Stomach (tissue), 4 donors: ENCODE data around the gene RCE1.

Source experiments
- CTCF ChIP-seq, 7 experiments: fragments of 450-650 bp in 4 of 7; fragments of 200-600 bp in 3 of 7; sonication (generic) in 3 of 7; IDR thresholded peaks; one replicate each; pipeline ENCODE4 v1.5.1; 2016 to 2019; ENCODE audit warnings: antibody characterized with exemption in 7 of 7, control low read depth in 2 of 7, mild to moderate bottlenecking in 1 of 7
- EP300 ChIP-seq: sonication (generic); formaldehyde crosslinking; IDR thresholded peaks from one replicate; pipeline ENCODE4 v1.6.1; 2017; ENCODE audit warnings: antibody characterized with exemption
- POLR2A ChIP-seq, 4 donors: fragments of 450-650 bp; IDR thresholded peaks; one replicate each; pipeline ENCODE4 v1.6.1; 2016; ENCODE audit warnings: antibody characterized with exemption in 4 of 4, control low read depth in 2 of 4, mild to moderate bottlenecking in 1 of 4, moderate library complexity in 1 of 4
- POLR2AphosphoS5 ChIP-seq, 3 donors: sonication (generic); formaldehyde crosslinking; IDR thresholded peaks; one replicate each; pipeline ENCODE4 v1.6.1; 2016; ENCODE audit warnings: antibody characterized with exemption in 3 of 3

DNA sequence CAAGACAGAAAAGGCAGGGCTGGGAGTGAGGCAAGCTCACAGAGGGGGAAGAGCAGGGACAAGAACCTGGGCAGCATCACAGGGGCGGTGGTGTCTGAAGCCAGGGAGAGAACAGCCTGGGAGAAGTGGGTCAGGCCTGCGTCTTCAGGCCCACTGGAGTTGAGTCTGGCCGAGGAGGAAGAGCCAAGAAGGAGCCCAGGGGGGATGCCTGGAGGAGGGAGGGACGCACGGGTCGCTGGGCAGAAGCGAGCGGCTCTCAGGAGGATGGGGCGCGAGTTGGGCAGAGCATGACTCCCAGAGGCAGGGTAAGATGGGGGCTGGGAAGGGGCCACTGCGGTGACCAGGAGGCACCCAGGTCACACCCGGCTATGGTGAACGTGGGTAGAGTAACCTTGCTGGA lies 32.1 kb downstream of the RCE1 start:
- TF ChIP-seq POLR2AphosphoS5 (IDR thresholded peaks at IDR 0.05): no peak
- no peak for TF ChIP-seq CTCF (IDR thresholded peaks at IDR 0.05)
- TF ChIP-seq POLR2A (IDR thresholded peaks at IDR 0.05): no peak
- no peak for TF ChIP-seq EP300
